Uterus (tissue), 2 donors: ENCODE data around the gene B9D2.

ENCODE experiments used
- POLR2A ChIP-seq, 2 donors: fragments of 450-650 bp; IDR thresholded peaks; one replicate each; pipeline ENCODE4 v1.6.1; 2016; ENCODE audit warnings: antibody characterized with exemption in 2 of 2, mild to moderate bottlenecking in 1 of 2, moderate library complexity in 1 of 2
- TF ChIP-seq, protein P1 (sequence below), 4 experiments: fragments of 200-600 bp in 2 of 4; fragments of 450-650 bp in 2 of 4; sonication (generic) in 2 of 4; IDR thresholded peaks; one replicate each; pipeline ENCODE4 v1.5.1; 2016 to 2019; ENCODE audit warnings: antibody characterized with exemption in 4 of 4, mild to moderate bottlenecking in 2 of 4, moderate library complexity in 1 of 4

DNA sequence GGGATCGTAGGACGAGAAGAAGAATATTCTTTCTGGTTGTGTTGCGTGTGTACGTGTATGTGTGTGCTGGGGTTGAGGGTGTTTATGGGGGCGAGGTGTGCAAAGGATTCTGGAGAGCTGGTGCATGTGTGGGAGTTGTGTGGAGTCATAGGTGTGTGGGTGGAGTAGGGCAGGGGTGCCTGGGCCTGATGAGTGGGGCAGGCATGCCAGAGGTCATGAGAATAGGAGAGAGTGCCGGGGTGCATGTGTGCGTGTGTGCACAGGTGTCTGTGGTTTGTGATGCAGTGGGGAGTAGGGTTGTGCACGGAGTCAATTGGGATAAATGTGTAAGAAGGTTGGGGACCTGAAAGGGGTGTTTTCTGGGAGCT, 13.0 kb upstream of the B9D2 start:
- TF ChIP-seq POLR2A (IDR thresholded peaks at IDR 0.05) = no peak
- TF ChIP-seq, protein P1, sequence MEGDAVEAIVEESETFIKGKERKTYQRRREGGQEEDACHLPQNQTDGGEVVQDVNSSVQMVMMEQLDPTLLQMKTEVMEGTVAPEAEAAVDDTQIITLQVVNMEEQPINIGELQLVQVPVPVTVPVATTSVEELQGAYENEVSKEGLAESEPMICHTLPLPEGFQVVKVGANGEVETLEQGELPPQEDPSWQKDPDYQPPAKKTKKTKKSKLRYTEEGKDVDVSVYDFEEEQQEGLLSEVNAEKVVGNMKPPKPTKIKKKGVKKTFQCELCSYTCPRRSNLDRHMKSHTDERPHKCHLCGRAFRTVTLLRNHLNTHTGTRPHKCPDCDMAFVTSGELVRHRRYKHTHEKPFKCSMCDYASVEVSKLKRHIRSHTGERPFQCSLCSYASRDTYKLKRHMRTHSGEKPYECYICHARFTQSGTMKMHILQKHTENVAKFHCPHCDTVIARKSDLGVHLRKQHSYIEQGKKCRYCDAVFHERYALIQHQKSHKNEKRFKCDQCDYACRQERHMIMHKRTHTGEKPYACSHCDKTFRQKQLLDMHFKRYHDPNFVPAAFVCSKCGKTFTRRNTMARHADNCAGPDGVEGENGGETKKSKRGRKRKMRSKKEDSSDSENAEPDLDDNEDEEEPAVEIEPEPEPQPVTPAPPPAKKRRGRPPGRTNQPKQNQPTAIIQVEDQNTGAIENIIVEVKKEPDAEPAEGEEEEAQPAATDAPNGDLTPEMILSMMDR (IDR thresholded peaks at IDR 0.05) = no peak
